Pancreas (tissue), 10 donors: Measurements from ENCODE around the gene DNAJC11. TPM values are rescaled to one million over a fixed set of nuclear protein-coding genes. Genes with fewer than 3 reads are reported as not detected.

Source experiments
- ATAC-seq, 4 donors: fragments of 200-7000 bp; cut with Tn5 transposase; one replicate each; pipeline versions ENCODE4 v1.8.0 to v1.9.1; 2020; ENCODE audit warnings: mild to moderate bottlenecking in 4 of 4, moderate library complexity in 4 of 4
- DNase-seq, 6 donors: peaks; one replicate each; pipeline ENCODE4 v3.0.0-alpha.2; 2020
- FAIRE-seq: peaks from 2 replicates; lab custom pipeline; 2012; peaks lifted over from hg19 to GRCh38; lab: Jason Lieb, UNC
- H3K27ac ChIP-seq, 4 donors: fragments of 200-600 bp; sonication (generic); 1 replicate in 3 of 4; 2 replicates in 1 of 4; pipeline versions ENCODE4 v1.5.0 to v1.8.0; 2020
- H3K27me3 ChIP-seq, 4 donors: fragments of 200-600 bp; one replicate each; pipeline ENCODE4 v1.8.0; 2021
- H3K36me3 ChIP-seq, 3 donors: fragments of 200-600 bp; sonication (generic) in 1 of 3; one replicate each; pipeline versions ENCODE4 v1.5.0 to v1.8.0; 2020 to 2021
- H3K4me1 ChIP-seq, 3 donors: fragments of 200-600 bp; one replicate each; pipeline ENCODE4 v1.8.0; 2021
- H3K4me3 ChIP-seq, 4 donors: fragments of 200-600 bp; sonication (generic) in 2 of 4; one replicate each; pipeline versions ENCODE4 v1.5.0 to v1.8.0; 2020 to 2021
- H3K9me3 ChIP-seq, 4 donors: fragments of 200-600 bp; one replicate each; pipeline ENCODE4 v1.8.0; 2021
- WGBS, 2 donors: extraction: QIAGEN DNeasy Blood & Tissue Kit; methylation state at CpG; one replicate each; pipeline ENCODE4 v1.1.7; 2013; 5-methylcytosine and 5-hydroxymethylcytosine counted together
- intact Hi-C, 3 donors: fragments of 100-400 bp; cut with DNase I; formaldehyde crosslinking; loops; one replicate each; pipeline versions ENCODE4 v1.11.1 to v1.14.2; 2022
- polyA plus RNA-seq, 2 donors: library from polyadenylated mRNA; stranded (reverse); fragments of 200-250 nt; gene quantifications; one replicate each; pipeline ENCODE4 v1.2.3, GENCODE V29; 2013
- total RNA-seq, 6 donors: library from RNA; stranded (reverse); fragmentation: NEBNext Ultra II Directional in 4 of 6; extraction: Animal tissue kit (Norgen Biotek cat#: 25700) in 4 of 6; gene quantifications; one replicate each; pipeline versions ENCODE4 v1.2.1 to v1.2.4, GENCODE V29; 2021 to 2023
- TF ChIP-seq, protein P1 (sequence below), 4 donors: fragments of 200-600 bp; sonication (generic) in 3 of 4; IDR thresholded peaks; one replicate each; pipeline versions ENCODE4 v1.5.0 to v1.8.0; 2021; ENCODE audit warnings: antibody characterized with exemption in 4 of 4
- donor health status: healthy with polysubstance abuse.
- donor health status: DM: no; HTN: no; CAD: no; lungs with moderate emphysema.
- donor health status: DM: no; HTN: no; CAD: no.
- donor health status: control.
- donor health status: control.
- donor health status: Bipolar disorder and iron deficiency.
- donor health status: DM: yes; HTN: yes; CAD: no.
- donor health status: DM: no; HTN: no; CAD: no.
- donor health status: DM: no; HTN: no; CAD: no.
- donor health status: DM: yes; HTN: yes; CAD: no.

DNAJC11 gene
- total and polyA plus RNA-seq, 8 donors, result 14.9 to 30.6 (median 20.2) TPM

DNA sequence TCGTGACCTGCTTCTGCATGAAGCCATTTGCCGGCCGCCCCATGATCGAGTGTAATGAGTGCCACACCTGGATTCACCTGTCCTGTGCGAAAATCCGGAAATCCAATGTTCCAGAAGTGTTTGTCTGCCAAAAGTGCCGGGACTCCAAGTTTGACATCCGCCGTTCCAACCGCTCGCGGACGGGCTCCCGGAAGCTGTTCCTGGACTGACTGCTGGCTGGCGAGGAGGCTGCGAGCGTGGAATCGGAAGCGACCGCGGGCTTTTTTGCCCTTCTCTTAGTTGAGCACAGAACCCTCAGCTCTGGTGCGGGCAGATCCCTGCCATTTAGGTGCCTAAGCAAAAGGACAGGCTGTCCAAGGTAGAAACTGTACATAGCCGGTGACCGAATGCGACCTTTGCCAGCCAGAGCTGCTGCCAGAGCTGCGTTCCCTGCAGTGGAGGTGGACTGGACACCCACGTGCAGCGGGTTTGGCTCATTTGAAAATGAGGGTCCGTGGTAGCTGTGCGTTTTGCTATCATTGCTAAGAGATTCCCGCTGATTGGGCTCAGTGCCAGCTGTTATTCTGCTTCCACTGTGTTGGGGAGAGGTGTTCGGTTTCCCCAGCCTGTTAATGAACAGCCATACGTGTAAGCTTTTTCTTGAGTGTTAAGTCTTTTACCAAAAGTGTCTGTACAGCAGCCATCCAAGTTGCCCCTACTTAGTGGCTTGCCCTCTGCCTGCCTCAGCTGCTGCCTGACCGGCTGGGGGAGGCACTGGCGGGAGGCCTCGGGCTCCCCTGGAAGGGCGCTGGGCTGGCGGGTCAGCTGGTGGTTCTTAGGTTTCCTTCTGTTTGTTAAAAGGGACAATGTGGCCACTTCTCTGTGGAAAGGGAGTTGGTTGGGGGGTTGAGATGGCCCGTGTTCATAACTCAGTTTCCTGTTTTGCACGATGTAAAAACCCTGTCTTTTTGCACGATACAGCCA is 79.9 kb downstream of the DNAJC11 start:
- Histone ChIP-seq H3K36me3 (peaks cover 0 to 16% (median 4%) of the 10 kb centered on the region in 3 donors), H3K4me3 (no peak overlapping the region), H3K27ac (no peak overlapping the region), H3K4me1 (peaks cover 0 to 7% (median 6%) of the 10 kb centered on the region in 3 donors), H3K9me3 (no peaks in the 10 kb centered on the region), H3K27me3 (no peaks in the 10 kb centered on the region)
- ATAC-seq (no peak), FAIRE-seq (no peak), DNase-seq (no peak)
- intact Hi-C loops, result no loop called here
- TF ChIP-seq, protein P1, sequence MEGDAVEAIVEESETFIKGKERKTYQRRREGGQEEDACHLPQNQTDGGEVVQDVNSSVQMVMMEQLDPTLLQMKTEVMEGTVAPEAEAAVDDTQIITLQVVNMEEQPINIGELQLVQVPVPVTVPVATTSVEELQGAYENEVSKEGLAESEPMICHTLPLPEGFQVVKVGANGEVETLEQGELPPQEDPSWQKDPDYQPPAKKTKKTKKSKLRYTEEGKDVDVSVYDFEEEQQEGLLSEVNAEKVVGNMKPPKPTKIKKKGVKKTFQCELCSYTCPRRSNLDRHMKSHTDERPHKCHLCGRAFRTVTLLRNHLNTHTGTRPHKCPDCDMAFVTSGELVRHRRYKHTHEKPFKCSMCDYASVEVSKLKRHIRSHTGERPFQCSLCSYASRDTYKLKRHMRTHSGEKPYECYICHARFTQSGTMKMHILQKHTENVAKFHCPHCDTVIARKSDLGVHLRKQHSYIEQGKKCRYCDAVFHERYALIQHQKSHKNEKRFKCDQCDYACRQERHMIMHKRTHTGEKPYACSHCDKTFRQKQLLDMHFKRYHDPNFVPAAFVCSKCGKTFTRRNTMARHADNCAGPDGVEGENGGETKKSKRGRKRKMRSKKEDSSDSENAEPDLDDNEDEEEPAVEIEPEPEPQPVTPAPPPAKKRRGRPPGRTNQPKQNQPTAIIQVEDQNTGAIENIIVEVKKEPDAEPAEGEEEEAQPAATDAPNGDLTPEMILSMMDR (IDR thresholded peaks at IDR 0.05), result no peak
- WGBS, 2 donors, result 91% methylated on average over 41 of the region's 41 CpGs

DNA sequence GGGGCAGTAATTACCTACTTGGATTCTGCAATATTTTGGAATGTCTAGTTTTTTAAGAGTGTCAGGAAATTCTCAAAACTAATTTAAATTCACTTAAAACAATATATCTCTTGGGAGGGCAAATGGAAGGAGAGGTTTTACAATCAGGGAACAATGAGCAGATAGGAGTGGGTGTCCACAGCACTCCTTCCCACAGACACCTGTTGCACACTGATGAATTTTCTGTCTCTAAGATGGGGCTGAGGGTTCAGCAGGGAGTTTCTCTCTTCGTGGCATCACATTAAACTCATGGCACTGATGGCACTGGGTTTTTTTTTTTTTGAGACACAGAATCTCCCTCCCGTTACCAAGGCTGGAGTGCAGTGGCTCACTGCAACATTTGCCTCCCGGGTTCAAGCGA is 82.6 kb downstream of the DNAJC11 start:
- no peak for FAIRE-seq
- intact Hi-C loops, result no loop called here

DNA sequence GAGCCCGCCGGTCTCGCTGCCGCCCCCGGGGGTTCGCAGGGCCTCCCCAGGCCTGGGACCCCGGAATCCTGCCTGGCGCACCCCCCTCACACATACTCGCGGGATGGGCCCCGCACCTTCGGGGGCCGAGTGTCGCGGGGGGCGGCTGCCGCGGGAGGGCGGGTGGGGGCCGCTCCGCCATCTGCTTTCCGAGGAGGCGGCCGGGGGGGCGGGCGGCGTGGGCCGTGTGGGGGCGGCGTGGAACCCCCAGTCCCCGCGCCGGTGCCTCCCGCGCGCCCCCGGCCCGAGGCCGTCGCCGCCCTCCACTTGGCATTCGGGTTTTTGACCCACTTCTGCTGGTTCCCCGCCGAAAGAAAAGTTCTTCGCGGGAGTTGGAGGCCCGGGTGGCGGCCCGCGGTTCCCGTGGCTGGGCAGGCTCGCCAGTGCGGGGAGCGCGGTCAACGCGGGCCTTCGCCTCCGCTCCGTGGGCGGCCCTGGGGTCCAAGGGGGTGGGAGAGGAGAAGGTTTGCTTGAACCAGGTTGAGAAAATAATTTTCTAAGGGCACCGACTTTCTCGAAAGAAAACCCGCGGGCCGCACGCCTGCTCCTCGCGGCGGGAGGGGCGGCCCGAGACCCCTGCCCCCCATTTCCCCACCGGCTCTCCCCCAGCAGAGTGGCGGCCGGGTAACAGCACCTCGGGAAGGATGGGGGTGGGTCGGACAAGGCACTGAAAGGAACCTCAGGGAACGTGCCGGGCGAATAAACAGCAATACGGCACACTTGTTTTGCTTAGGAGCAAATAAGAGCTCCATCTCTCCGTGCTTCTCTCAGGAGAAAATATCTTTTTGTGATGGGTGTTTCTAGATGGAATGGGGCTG is 86.5 kb downstream of the DNAJC11 start:
- Histone ChIP-seq H3K36me3 (peaks cover 0 to 3% (median 0%) of the 10 kb centered on the region in 3 donors), H3K4me3 (peak overlapping the region; percentile 86 to 97 (median 91)), H3K27ac (peak overlapping the region in 3 of 4 donors; percentile 16 to 84 (median 82)), H3K9me3 (no peaks in the 10 kb centered on the region), H3K27me3 (no peaks in the 10 kb centered on the region), H3K4me1 (peaks cover 6 to 9% (median 8%) of the 10 kb centered on the region in 3 donors)
- ATAC-seq (no peak), FAIRE-seq (no peak), DNase-seq (peak in 1 of 6 donors; percentile 73)
- intact Hi-C loops, result no loop called here
- 1 to 2% methylated on average over 50 to 82 of the region's 82 CpGs for WGBS, 2 donors
- TF ChIP-seq, protein P1 (IDR thresholded peaks at IDR 0.05), result no peak

More for the DNA sequence above, 82.6 kb downstream of the DNAJC11 start:
- H3K27ac ChIP-seq, result no peak overlapping the region
- DNase-seq, result no peak
- H3K9me3 ChIP-seq, result no peaks in the 10 kb centered on the region
- peaks cover 0 to 4% (median 0%) of the 10 kb centered on the region in 3 donors for H3K4me1 ChIP-seq
- 91 to 94% methylated on average over 4 of the region's 4 CpGs for WGBS, 2 donors
- H3K4me3 ChIP-seq, result no peak overlapping the region
- TF ChIP-seq, protein P1 (IDR thresholded peaks at IDR 0.05), result no peak
- ATAC-seq, result no peak
- H3K36me3 ChIP-seq, result peaks cover 0 to 16% (median 4%) of the 10 kb centered on the region in 3 donors
- H3K27me3 ChIP-seq, result no peaks in the 10 kb centered on the region

DNA sequence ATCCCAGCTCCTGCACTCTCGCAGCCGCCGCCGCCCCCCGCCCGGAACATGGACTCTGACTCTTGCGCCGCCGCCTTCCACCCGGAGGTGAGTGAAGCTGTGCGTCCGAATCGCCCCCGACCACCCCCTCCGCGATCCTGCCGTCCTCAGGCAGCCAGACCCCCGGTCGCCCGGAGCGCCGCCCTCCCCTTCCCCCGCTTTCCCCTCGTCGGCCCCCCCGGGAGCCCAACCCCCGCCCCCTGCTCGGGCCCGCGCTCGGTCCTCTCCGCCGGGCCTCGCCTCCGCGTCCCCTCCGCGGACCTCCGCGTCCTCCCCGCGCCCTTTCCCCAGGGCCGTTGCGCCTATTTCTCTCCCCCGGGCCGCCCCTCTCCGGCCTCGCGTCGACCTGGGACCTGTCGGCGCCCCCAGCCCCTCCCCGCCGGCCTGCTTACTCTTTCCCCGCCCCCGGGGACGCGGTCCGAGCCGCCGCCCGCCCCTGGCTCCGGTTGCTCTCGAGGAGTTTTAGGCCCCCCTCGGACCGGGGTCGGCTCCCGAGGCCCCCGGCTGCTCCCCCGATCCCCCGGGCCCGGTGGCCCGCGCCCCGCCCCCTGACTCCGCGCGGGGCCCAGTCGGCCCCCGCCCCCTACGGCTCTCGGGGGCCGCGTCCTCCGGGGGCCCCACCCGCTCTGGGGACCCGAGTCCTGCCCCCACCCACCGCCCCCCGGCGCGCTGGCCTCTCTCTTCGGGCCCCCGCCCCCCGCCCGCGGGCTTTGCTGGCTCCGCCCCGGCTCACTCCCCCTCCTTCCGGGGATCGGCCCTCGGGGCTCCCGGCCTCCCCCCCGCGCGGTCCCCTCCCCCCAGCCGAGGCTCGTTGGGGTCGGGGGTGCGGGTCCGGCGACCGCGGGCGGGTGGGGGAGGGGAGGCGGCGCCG is 87.3 kb downstream of the DNAJC11 start:
- FAIRE-seq (no peak), ATAC-seq (peak; percentile 4 to 20 (median 7)), DNase-seq (peak in 5 of 6 donors; percentile 59 to 80 (median 69))
- Histone ChIP-seq H3K4me3 (peak overlapping the region; percentile 86 to 97 (median 91)), H3K36me3 (no peaks in the 10 kb centered on the region), H3K27ac (peak overlapping the region; percentile 71 to 84 (median 82)), H3K27me3 (no peaks in the 10 kb centered on the region), H3K4me1 (peaks cover 6 to 9% (median 8%) of the 10 kb centered on the region in 3 donors), H3K9me3 (no peaks in the 10 kb centered on the region)
- intact Hi-C loops, result no loop called here
- 1% methylated on average over 67 to 113 of the region's 117 CpGs for WGBS, 2 donors
- TF ChIP-seq, protein P1 (IDR thresholded peaks at IDR 0.05), result no peak
